DND-41 (cell line): ENCODE results near the gene KIAA1549.

Source experiments
- ATAC-seq: fragments of 200-7000 bp; cut with Tn5 transposase; 3 replicates; pipeline ENCODE4 v1.9.1; 2021; ENCODE audit warnings: low read depth; ENCODE audit not compliant: insufficient read depth
- DNase-seq: peaks from one replicate; pipeline ENCODE4 v3.0.0-alpha.2; 2020
- H2AFZ ChIP-seq: 2 replicates; pipeline ENCODE4 v1.6.0; 2012; ENCODE audit warnings: low read depth, low read length
- H3K27ac ChIP-seq: 2 replicates; pipeline ENCODE4 v1.5.1; 2012; ENCODE audit warnings: low read length, inconsistent platforms
- H3K27me3 ChIP-seq: fragments of 200-600 bp; sonication (generic); 2 replicates; pipeline ENCODE4 v1.6.0; 2012; ENCODE audit warnings: low read length, mild to moderate bottlenecking, inconsistent platforms; ENCODE audit not compliant: insufficient read depth, poor library complexity
- H3K36me3 ChIP-seq: 2 replicates; pipeline ENCODE4 v1.5.1; 2012; ENCODE audit warnings: low read length, inconsistent platforms; ENCODE audit not compliant: insufficient read depth
- H3K4me1 ChIP-seq: 2 replicates; pipeline ENCODE4 v1.5.1; 2012; ENCODE audit warnings: mild to moderate bottlenecking, low read length; ENCODE audit not compliant: insufficient read depth
- H3K4me2 ChIP-seq: 2 replicates; pipeline ENCODE4 v1.6.0; 2012; ENCODE audit warnings: mild to moderate bottlenecking, moderate library complexity, low read length, inconsistent platforms; ENCODE audit not compliant: insufficient read depth
- H3K4me3 ChIP-seq, 2 experiments: fragments of 200-600 bp in 1 of 2; shearing (Covaris generic) in 1 of 2; 2 replicates each; pipeline ENCODE4 v1.5.1; 2012 to 2016; ENCODE audit warnings: inconsistent platforms in 2 of 2, low read length in 2 of 2, mild to moderate bottlenecking in 2 of 2, low read depth in 1 of 2, moderate library complexity in 1 of 2
- H3K79me2 ChIP-seq: 2 replicates; pipeline ENCODE4 v1.6.0; 2012; ENCODE audit warnings: low read length, inconsistent platforms; ENCODE audit not compliant: insufficient read depth
- H3K9ac ChIP-seq: 2 replicates; pipeline ENCODE4 v1.6.0; 2012; ENCODE audit warnings: low read depth, mild to moderate bottlenecking, inconsistent platforms, low read length, moderate library complexity
- H3K9me3 ChIP-seq: 2 replicates; pipeline ENCODE4 v1.5.1; 2012; ENCODE audit warnings: low read length, moderate library complexity, mild to moderate bottlenecking, inconsistent platforms; ENCODE audit not compliant: insufficient read depth, severe bottlenecking
- H4K20me1 ChIP-seq: 2 replicates; pipeline ENCODE4 v1.6.0; 2012; ENCODE audit warnings: low read length; ENCODE audit not compliant: insufficient read depth
- EZH2 ChIP-seq: IDR thresholded peaks from 3 replicates; pipeline ENCODE4 v1.6.1; 2012; ENCODE audit warnings: borderline replicate concordance, low read depth, mild to moderate bottlenecking, moderate library complexity, low read length, inconsistent platforms; ENCODE audit not compliant: severe bottlenecking
- TF ChIP-seq, protein P1 (sequence below): IDR thresholded peaks from 2 replicates; pipeline ENCODE4 v1.5.1; 2012; ENCODE audit warnings: borderline replicate concordance, low read length, moderate library complexity, mild to moderate bottlenecking; ENCODE audit not compliant: poor library complexity, severe bottlenecking; ENCODE audit errors: extremely low read depth

The KIAA1549 gene

DNA sequence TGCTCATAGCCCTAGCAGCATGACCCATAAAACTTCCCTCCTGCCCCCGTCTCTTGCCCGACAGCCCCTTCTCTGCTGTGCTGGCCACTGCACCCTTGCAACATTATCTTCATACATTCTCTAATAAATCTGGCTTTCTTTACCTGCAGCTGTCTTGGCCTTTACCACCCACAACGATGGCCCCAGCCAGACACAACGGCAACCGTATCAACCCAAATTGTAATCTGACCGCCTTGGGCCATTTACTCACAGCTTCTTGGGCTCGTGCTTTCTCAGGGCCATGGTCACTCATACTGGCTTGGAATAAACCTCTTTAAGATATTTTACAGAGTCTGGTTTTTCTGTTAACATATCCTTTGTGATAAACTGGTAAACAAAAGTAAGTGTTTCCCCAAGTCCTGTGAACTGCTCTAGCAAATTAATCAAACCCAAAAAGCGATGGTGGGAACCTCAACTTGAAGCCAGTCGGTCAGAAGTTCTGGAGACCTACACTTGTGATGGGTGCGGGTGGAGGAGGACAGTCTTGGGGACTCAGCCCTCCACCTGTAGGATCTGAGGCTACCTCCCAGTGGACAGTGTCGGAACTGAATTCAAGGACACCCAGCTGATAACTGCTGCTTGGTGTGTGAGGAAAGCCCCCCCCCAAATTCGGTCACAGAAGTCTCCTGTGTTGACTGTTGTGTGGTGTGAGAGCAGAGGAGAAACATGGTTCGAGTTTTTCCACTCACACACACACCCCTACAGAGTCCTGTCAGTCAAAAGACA lies 95.6 kb downstream of the KIAA1549 start:
- Histone ChIP-seq H4K20me1 (no peaks in the 10 kb centered on the region), H3K79me2 (no peaks in the 10 kb centered on the region), H3K9me3 (no peaks in the 10 kb centered on the region), H3K27me3 (no peaks in the 10 kb centered on the region), H3K27ac (peak overlapping the region; percentile 66; the same call in 1 of the 2 replicates), H3K36me3 (no peaks in the 10 kb centered on the region), H3K4me2 (no peak overlapping the region), H3K4me1 (peaks cover 12% of the 10 kb centered on the region), H2AFZ (peak overlapping the region; percentile 75; the same call in 1 of the 2 replicates), H3K9ac (no peak overlapping the region), H3K4me3 (no peak overlapping the region)
- DNase-seq = peak; percentile 23
- no peak for ATAC-seq
- no peak for TF ChIP-seq EZH2
- TF ChIP-seq, protein P1, sequence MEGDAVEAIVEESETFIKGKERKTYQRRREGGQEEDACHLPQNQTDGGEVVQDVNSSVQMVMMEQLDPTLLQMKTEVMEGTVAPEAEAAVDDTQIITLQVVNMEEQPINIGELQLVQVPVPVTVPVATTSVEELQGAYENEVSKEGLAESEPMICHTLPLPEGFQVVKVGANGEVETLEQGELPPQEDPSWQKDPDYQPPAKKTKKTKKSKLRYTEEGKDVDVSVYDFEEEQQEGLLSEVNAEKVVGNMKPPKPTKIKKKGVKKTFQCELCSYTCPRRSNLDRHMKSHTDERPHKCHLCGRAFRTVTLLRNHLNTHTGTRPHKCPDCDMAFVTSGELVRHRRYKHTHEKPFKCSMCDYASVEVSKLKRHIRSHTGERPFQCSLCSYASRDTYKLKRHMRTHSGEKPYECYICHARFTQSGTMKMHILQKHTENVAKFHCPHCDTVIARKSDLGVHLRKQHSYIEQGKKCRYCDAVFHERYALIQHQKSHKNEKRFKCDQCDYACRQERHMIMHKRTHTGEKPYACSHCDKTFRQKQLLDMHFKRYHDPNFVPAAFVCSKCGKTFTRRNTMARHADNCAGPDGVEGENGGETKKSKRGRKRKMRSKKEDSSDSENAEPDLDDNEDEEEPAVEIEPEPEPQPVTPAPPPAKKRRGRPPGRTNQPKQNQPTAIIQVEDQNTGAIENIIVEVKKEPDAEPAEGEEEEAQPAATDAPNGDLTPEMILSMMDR = peak; percentile 35

DNA sequence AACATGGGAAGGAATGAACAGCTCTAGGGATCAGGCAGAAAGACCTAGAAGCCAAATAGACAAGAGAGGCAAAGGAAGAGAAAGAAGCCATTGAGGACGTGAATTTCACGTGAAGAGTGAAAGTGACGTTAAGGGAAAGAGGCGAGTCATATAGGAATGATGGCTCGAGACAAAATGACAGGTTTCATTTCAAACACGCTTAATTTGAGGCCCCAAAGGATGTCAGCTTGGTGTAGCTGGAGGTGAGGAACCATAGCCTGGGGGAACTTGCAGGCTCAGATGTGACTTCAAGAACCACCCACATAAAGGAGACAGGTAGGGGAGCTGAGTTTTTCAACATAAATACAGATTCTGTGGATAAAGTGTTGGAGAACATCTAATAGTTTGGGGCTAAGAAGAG lies 98.9 kb downstream of the KIAA1549 start:
- Histone ChIP-seq H3K4me3 (no peak overlapping the region), H4K20me1 (no peaks in the 10 kb centered on the region), H3K4me2 (no peak overlapping the region), H3K27ac (no peak overlapping the region), H3K9ac (no peak overlapping the region), H2AFZ (no peak overlapping the region), H3K4me1 (peaks cover 12% of the 10 kb centered on the region), H3K27me3 (no peaks in the 10 kb centered on the region), H3K36me3 (no peaks in the 10 kb centered on the region), H3K79me2 (no peaks in the 10 kb centered on the region), H3K9me3 (no peaks in the 10 kb centered on the region)
- TF ChIP-seq, protein P1 = no peak
- no peak for TF ChIP-seq EZH2
- ATAC-seq (no peak), DNase-seq (no peak)

DNA sequence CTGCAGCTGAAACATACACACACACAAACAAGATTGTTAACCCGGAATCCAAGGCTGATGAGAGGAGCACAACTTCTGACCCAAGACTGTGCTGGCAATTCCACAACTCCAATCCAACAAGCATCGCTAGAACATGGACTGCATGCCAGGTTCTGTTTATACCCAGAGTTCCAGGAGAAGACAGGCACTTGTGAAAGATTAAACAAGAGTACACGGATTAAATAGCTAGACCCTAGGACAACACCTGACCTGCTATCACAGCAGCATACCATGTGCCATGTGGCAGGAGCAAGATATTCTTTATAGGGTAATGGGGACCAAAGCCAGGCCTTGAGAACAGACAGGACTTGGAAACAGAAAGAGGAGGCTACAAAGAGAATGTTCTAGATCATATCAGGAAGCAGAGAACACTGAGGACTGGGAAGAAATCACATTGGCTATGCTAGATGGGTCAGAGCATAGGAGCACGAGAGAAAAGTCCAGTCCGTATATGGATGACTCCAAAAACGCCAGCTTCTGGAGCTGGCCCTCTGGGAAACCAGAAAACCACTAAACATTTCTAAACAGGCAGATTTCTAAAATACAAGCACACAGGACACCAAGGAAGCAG lies 99.5 kb downstream of the KIAA1549 start:
- Histone ChIP-seq H3K4me1 (peaks cover 11% of the 10 kb centered on the region), H3K9ac (no peak overlapping the region), H3K79me2 (no peaks in the 10 kb centered on the region), H2AFZ (no peak overlapping the region), H3K4me2 (no peak overlapping the region), H3K36me3 (no peaks in the 10 kb centered on the region), H4K20me1 (no peaks in the 10 kb centered on the region), H3K9me3 (no peaks in the 10 kb centered on the region), H3K27me3 (no peaks in the 10 kb centered on the region), H3K4me3 (no peak overlapping the region), H3K27ac (no peak overlapping the region)
- TF ChIP-seq, protein P1 = no peak
- TF ChIP-seq EZH2 = no peak
- DNase-seq (no peak), ATAC-seq (no peak)
